Measurements from ENCODE around the gene GLYATL1. TPM values are rescaled to one million over a fixed set of nuclear protein-coding genes. Genes with fewer than 3 reads are reported as not detected.

Gene GLYATL1
- total and polyA plus RNA-seq, 2 of the 8 experiments (the other 6 are each of a cell fraction or from before 2014, with no cell fraction given): 8.6 to 10.7 TPM

GRCh38 chr11:58992489-58992888 is 53.2 kb downstream of the GLYATL1 start (continued):
- TF ChIP-seq RBBP5 (IDR thresholded peaks at IDR 0.05; ENCODE audit: borderline replicate concordance, low read depth, low read length): no peak
- TF ChIP-seq BCL11A (IDR thresholded peaks at IDR 0.05; ENCODE audit: low read depth in 2 of 2, low read length in 2 of 2): no peak
